H1 (cell line): ENCODE data around the gene PKD1. TPM values are rescaled to one million over a fixed set of nuclear protein-coding genes. Genes with fewer than 3 reads are reported as not detected.

ENCODE experiments used
- BACH1 ChIP-seq: IDR thresholded peaks from 2 replicates; pipeline ENCODE4 v1.6.1; 2012; ENCODE audit warnings: low read length, improper control_type of control experiment
- KDM5A ChIP-seq: fragments of 200-600 bp; IDR thresholded peaks from 2 replicates; pipeline ENCODE4 v1.7.1; 2012; ENCODE audit warnings: mild to moderate bottlenecking, low read length, inconsistent platforms, mixed read lengths
- POLR2A ChIP-seq, 2 experiments: IDR thresholded peaks; 1 replicate in 1 of 2; 2 replicates in 1 of 2; pipeline ENCODE4 v1.6.1; 2011; ENCODE audit warnings: low read depth in 2 of 2, low read length in 2 of 2, mild to moderate bottlenecking in 2 of 2; ENCODE audit errors: control extremely low read depth in 1 of 2
- POLR2AphosphoS5 ChIP-seq: IDR thresholded peaks from 2 replicates; pipeline ENCODE4 v1.6.1; 2011; ENCODE audit warnings: low read depth, low read length
- polyA plus RNA-seq, 7 experiments: library from polyadenylated mRNA; depleted of rRNA in 3 of 7; stranded (reverse) in 5 of 7; unstranded in 2 of 7; fragments of >200 nt in 5 of 7; fragments of 200-250 nt in 2 of 7; gene quantifications; 1 replicate in 5 of 7; 2 replicates in 1 of 7; 4 replicates in 1 of 7; pipeline versions ENCODE4 v1.2.1 to v1.2.3, GENCODE V29; 2011 to 2013; ENCODE audit warnings: missing spikeins in 2 of 7, mixed read lengths in 2 of 7
- total RNA-seq: library from RNA; stranded (reverse); fragmentation: NEBNext Ultra II Directional; extraction: Animal tissue kit (Norgen Biotek cat#: 25700); gene quantifications from 2 replicates; pipeline ENCODE4 v1.2.1, GENCODE V29; 2021

The PKD1 gene
- total and polyA plus RNA-seq, 2 of the 8 experiments (the other 6 are each of a cell fraction or from before 2014, with no cell fraction given) = 40.6 to 52.7 TPM

GRCh38 chr16:2149630-2150417, 14.1 kb upstream of the PKD1 start (continued):
- TF ChIP-seq POLR2AphosphoS5 = peak; percentile 76
- peak in 1 of 2 experiments; percentile 20; a peak in 1 of 3 replicates for TF ChIP-seq POLR2A (IDR thresholded peaks at IDR 0.05; ENCODE audit: control extremely low read depth in 1 of 2, low read depth in 2 of 2, low read length in 2 of 2)
- TF ChIP-seq BACH1 = no peak
- TF ChIP-seq KDM5A = no peak
